Activated CD8-positive, alpha-beta memory T cell treated with anti-CD3 and anti-CD28 coated beads for 48 hours (primary cell): ENCODE results near the gene RBFOX2.

Experiments
- DNase-seq, 3 experiments: peaks; one replicate each; pipeline ENCODE4 v3.0.0-alpha.2; 2020; ENCODE audit warnings: low read depth in 2 of 3, low spot score in 2 of 3

RBFOX2 gene

GRCh38 chr22:35872451-35872850 lies 156.2 kb downstream of the RBFOX2 start:
- no peak for DNase-seq

GRCh38 chr22:35870517-35871293 lies 157.9 kb downstream of the RBFOX2 start:
- no peak for DNase-seq

- no peak for DNase-seq
Observed at GRCh38 chr22:35868938-35869337, 159.7 kb downstream of the RBFOX2 start.

- no peak for DNase-seq
Observed at GRCh38 chr22:35866651-35867050, 162.0 kb downstream of the RBFOX2 start.

- no peak for DNase-seq
Observed at GRCh38 chr22:35864545-35865165, 164.0 kb downstream of the RBFOX2 start.

GRCh38 chr22:35863432-35863831 lies 165.2 kb downstream of the RBFOX2 start:
- DNase-seq, result no peak

GRCh38 chr22:35862697-35863096 lies 165.9 kb downstream of the RBFOX2 start:
- DNase-seq, result no peak

GRCh38 chr22:35861451-35861850 lies 167.2 kb downstream of the RBFOX2 start:
- DNase-seq, result no peak

- no peak for DNase-seq
Observed at GRCh38 chr22:35860837-35861236, 167.8 kb downstream of the RBFOX2 start.

GRCh38 chr22:35860087-35860733 lies 168.4 kb downstream of the RBFOX2 start:
- DNase-seq, result no peak

- DNase-seq, result no peak
Observed at GRCh38 chr22:35854334-35854733, 174.3 kb downstream of the RBFOX2 start.

GRCh38 chr22:35852076-35852475 lies 176.5 kb downstream of the RBFOX2 start:
- DNase-seq, result no peak

GRCh38 chr22:35850831-35851230 lies 177.8 kb downstream of the RBFOX2 start:
- DNase-seq, result no peak

- DNase-seq, result no peak
Observed at GRCh38 chr22:35846804-35847203, 181.8 kb downstream of the RBFOX2 start.

GRCh38 chr22:35844886-35845285 lies 183.7 kb downstream of the RBFOX2 start:
- DNase-seq, result no peak

GRCh38 chr22:35842954-35843353 lies 185.7 kb downstream of the RBFOX2 start:
- DNase-seq, result no peak

GRCh38 chr22:35842519-35842913 lies 186.1 kb downstream of the RBFOX2 start:
- no peak for DNase-seq

GRCh38 chr22:35841907-35842518 lies 186.6 kb downstream of the RBFOX2 start:
- no peak for DNase-seq

GRCh38 chr22:35840302-35840739 lies 188.3 kb downstream of the RBFOX2 start:
- DNase-seq, result no peak

- no peak for DNase-seq
Observed at GRCh38 chr22:35839841-35840301, 188.8 kb downstream of the RBFOX2 start.

GRCh38 chr22:35838855-35839576 lies 189.6 kb downstream of the RBFOX2 start:
- DNase-seq, result no peak
